T-helper 1 cell treated with Interleukin-12 subunit alpha and Interleukin-12 subunit beta and Interleukin-4 antibody, amounts not matched to agents 30 μg/mL and 1 μg/mL, for 36 hours (primary cell): ENCODE data around the gene LGALS13.
A peak's percentile ranks its signal among the peaks of the same experiment; 100 is the strongest.

Experiments
- H3K27ac Mint-ChIP-seq: one replicate; pipeline ENCODE4 v1.8.0; 2021; ENCODE audit warnings: mild to moderate bottlenecking, mixed read lengths
- H3K27me3 Mint-ChIP-seq: one replicate; pipeline ENCODE4 v1.8.0; 2021; ENCODE audit warnings: low read depth, mixed read lengths
- H3K36me3 Mint-ChIP-seq: one replicate; pipeline ENCODE4 v1.8.0; 2021; ENCODE audit warnings: low read depth, mixed read lengths
- H3K4me1 Mint-ChIP-seq: one replicate; pipeline ENCODE4 v1.8.0; 2021; ENCODE audit warnings: low read depth, mixed read lengths
- H3K4me3 Mint-ChIP-seq: one replicate; pipeline ENCODE4 v1.8.0; 2021; ENCODE audit warnings: mild to moderate bottlenecking, moderate library complexity, mixed read lengths
- H3K9me3 Mint-ChIP-seq: one replicate; pipeline ENCODE4 v1.8.0; 2021; ENCODE audit warnings: mixed read lengths

LGALS13 gene

GRCh38 chr19:39602224-39602623, at the start of gene LGALS13:
LGALS13 (plus strand) TSS chr19:39602524; CDS start chr19:39602569, 45 bp downstream.
- Mint-ChIP-seq H3K27ac (no peak within 1 kb of the TSS), H3K4me3 (no peak within 1 kb of the TSS), H3K4me1 (no peaks in the 10 kb centered on the region), H3K9me3 (peaks cover 5% of the 10 kb centered on the region), H3K36me3 (no peaks in the 10 kb centered on the region), H3K27me3 (peaks cover 9% of the 10 kb centered on the region)

- Mint-ChIP-seq H3K36me3 (no peaks in the 10 kb centered on the region), H3K9me3 (no peaks in the 10 kb centered on the region), H3K4me3 (no peak overlapping the region), H3K4me1 (peaks cover 20% of the 10 kb centered on the region), H3K27me3 (no peaks in the 10 kb centered on the region), H3K27ac (no peak overlapping the region)
Observed at GRCh38 chr19:39553082-39553652, 49.2 kb upstream of the LGALS13 start.

- no peak overlapping the region for H3K4me3 Mint-ChIP-seq
- H3K4me1 Mint-ChIP-seq = peaks cover 29% of the 10 kb centered on the region
- no peaks in the 10 kb centered on the region for H3K9me3 Mint-ChIP-seq
Observed at GRCh38 chr19:39554701-39555311, 47.5 kb upstream of the LGALS13 start.

GRCh38 chr19:39555883-39556282, 46.4 kb upstream of the LGALS13 start:
- no peaks in the 10 kb centered on the region for H3K9me3 Mint-ChIP-seq
- no peak overlapping the region for H3K4me3 Mint-ChIP-seq
- no peak overlapping the region for H3K27ac Mint-ChIP-seq
- no peaks in the 10 kb centered on the region for H3K36me3 Mint-ChIP-seq
- H3K27me3 Mint-ChIP-seq = no peaks in the 10 kb centered on the region
- peaks cover 29% of the 10 kb centered on the region for H3K4me1 Mint-ChIP-seq

More at GRCh38 chr19:39554701-39555311, 47.5 kb upstream of the LGALS13 start:
- H3K27ac Mint-ChIP-seq = no peak overlapping the region
- H3K36me3 Mint-ChIP-seq = no peaks in the 10 kb centered on the region
- H3K27me3 Mint-ChIP-seq = no peaks in the 10 kb centered on the region

- Mint-ChIP-seq H3K4me1 (peaks cover 22% of the 10 kb centered on the region), H3K27me3 (no peaks in the 10 kb centered on the region), H3K9me3 (no peaks in the 10 kb centered on the region), H3K36me3 (no peaks in the 10 kb centered on the region), H3K4me3 (peak overlapping the region; percentile 59), H3K27ac (peak overlapping the region; percentile 78)
Observed at GRCh38 chr19:39557811-39558623, 44.3 kb upstream of the LGALS13 start.

GRCh38 chr19:39558624-39559117, 43.7 kb upstream of the LGALS13 start:
- peak overlapping the region; percentile 78 for H3K27ac Mint-ChIP-seq
- no peaks in the 10 kb centered on the region for H3K36me3 Mint-ChIP-seq
- H3K9me3 Mint-ChIP-seq = no peaks in the 10 kb centered on the region
- no peaks in the 10 kb centered on the region for H3K27me3 Mint-ChIP-seq
- H3K4me3 Mint-ChIP-seq = peak overlapping the region; percentile 59
- peaks cover 18% of the 10 kb centered on the region for H3K4me1 Mint-ChIP-seq

GRCh38 chr19:39563408-39563807, 38.9 kb upstream of the LGALS13 start:
- Mint-ChIP-seq H3K27ac (no peak overlapping the region), H3K4me1 (peaks cover 7% of the 10 kb centered on the region), H3K4me3 (no peak overlapping the region), H3K36me3 (no peaks in the 10 kb centered on the region), H3K9me3 (no peaks in the 10 kb centered on the region), H3K27me3 (no peaks in the 10 kb centered on the region)

- H3K27ac Mint-ChIP-seq = no peak overlapping the region
- H3K9me3 Mint-ChIP-seq = no peaks in the 10 kb centered on the region
- peaks cover 4% of the 10 kb centered on the region for H3K27me3 Mint-ChIP-seq
- no peaks in the 10 kb centered on the region for H3K36me3 Mint-ChIP-seq
- peaks cover 4% of the 10 kb centered on the region for H3K4me1 Mint-ChIP-seq
- H3K4me3 Mint-ChIP-seq = no peak overlapping the region
Observed at GRCh38 chr19:39566064-39566463, 36.3 kb upstream of the LGALS13 start.

GRCh38 chr19:39568604-39569003, 33.7 kb upstream of the LGALS13 start:
- no peak overlapping the region for H3K4me3 Mint-ChIP-seq

GRCh38 chr19:39582442-39582841, 19.9 kb upstream of the LGALS13 start:
- no peak overlapping the region for H3K4me3 Mint-ChIP-seq
- peaks cover 2% of the 10 kb centered on the region for H3K36me3 Mint-ChIP-seq
- H3K27ac Mint-ChIP-seq = no peak overlapping the region
- peaks cover 2% of the 10 kb centered on the region for H3K27me3 Mint-ChIP-seq
- H3K4me1 Mint-ChIP-seq = peaks cover 2% of the 10 kb centered on the region
- H3K9me3 Mint-ChIP-seq = peaks cover 14% of the 10 kb centered on the region

More at GRCh38 chr19:39568604-39569003, 33.7 kb upstream of the LGALS13 start:
- no peaks in the 10 kb centered on the region for H3K36me3 Mint-ChIP-seq
- no peak overlapping the region for H3K27ac Mint-ChIP-seq
- peaks cover 9% of the 10 kb centered on the region for H3K9me3 Mint-ChIP-seq
- peaks cover 10% of the 10 kb centered on the region for H3K27me3 Mint-ChIP-seq
- H3K4me1 Mint-ChIP-seq = peaks cover 4% of the 10 kb centered on the region

GRCh38 chr19:39582891-39583625, 19.3 kb upstream of the LGALS13 start:
- H3K27ac Mint-ChIP-seq = no peak overlapping the region
- peaks cover 2% of the 10 kb centered on the region for H3K4me1 Mint-ChIP-seq
- no peak overlapping the region for H3K4me3 Mint-ChIP-seq
- no peaks in the 10 kb centered on the region for H3K27me3 Mint-ChIP-seq
- H3K36me3 Mint-ChIP-seq = peaks cover 2% of the 10 kb centered on the region
- peaks cover 12% of the 10 kb centered on the region for H3K9me3 Mint-ChIP-seq

GRCh38 chr19:39587496-39587895, 14.8 kb upstream of the LGALS13 start:
- H3K27me3 Mint-ChIP-seq = peaks cover 4% of the 10 kb centered on the region
- H3K9me3 Mint-ChIP-seq = no peaks in the 10 kb centered on the region
- H3K4me1 Mint-ChIP-seq = peaks cover 2% of the 10 kb centered on the region
- no peak overlapping the region for H3K4me3 Mint-ChIP-seq
- no peaks in the 10 kb centered on the region for H3K36me3 Mint-ChIP-seq
- H3K27ac Mint-ChIP-seq = no peak overlapping the region

GRCh38 chr19:39588066-39588465, 14.3 kb upstream of the LGALS13 start:
- H3K36me3 Mint-ChIP-seq = no peaks in the 10 kb centered on the region
- H3K27ac Mint-ChIP-seq = no peak overlapping the region
- no peak overlapping the region for H3K4me3 Mint-ChIP-seq
- H3K9me3 Mint-ChIP-seq = no peaks in the 10 kb centered on the region
- peaks cover 4% of the 10 kb centered on the region for H3K27me3 Mint-ChIP-seq
- H3K4me1 Mint-ChIP-seq = peaks cover 2% of the 10 kb centered on the region

- Mint-ChIP-seq H3K4me1 (no peaks in the 10 kb centered on the region), H3K36me3 (no peaks in the 10 kb centered on the region)
Observed at GRCh38 chr19:39590265-39590664, 12.1 kb upstream of the LGALS13 start.

More at GRCh38 chr19:39590265-39590664, 12.1 kb upstream of the LGALS13 start:
- no peak overlapping the region for H3K27ac Mint-ChIP-seq
- no peaks in the 10 kb centered on the region for H3K9me3 Mint-ChIP-seq
- H3K4me3 Mint-ChIP-seq = no peak overlapping the region
- H3K27me3 Mint-ChIP-seq = peaks cover 4% of the 10 kb centered on the region
